ENCODE measurements around the gene UBR7. TPM values are rescaled to one million over a fixed set of nuclear protein-coding genes. Genes with fewer than 3 reads are reported as not detected.

Gene UBR7
- total and polyA plus RNA-seq, 2 experiments from 2014 or later = 12.4 to 45.3 TPM

DNA sequence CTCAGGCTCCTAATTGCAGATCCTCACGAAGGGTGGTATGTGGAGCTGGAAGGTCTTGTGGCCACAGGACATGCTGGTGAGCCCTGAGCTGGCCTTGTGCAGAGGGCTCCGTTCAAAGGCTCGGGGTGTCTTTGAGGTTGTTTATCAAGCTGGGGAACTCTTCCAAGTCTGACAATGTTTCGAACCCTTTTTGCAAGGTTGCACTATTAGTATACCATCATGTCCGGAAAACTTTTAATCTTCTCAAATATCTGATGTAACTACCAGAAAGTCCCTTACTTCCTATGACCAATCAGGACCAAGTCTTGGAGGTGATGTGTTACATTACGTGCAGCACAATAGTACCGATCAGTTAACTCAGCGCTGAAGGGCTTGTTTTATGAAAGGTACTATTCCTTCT, 21.5 kb downstream of the UBR7 start:
- Histone ChIP-seq H3K4me2 (no peak overlapping the region), H3F3A (replicated peaks; ENCODE audit: low read depth) (no peaks in the 10 kb centered on the region), H3K4me1 (ENCODE audit: insufficient read depth) (no peaks in the 10 kb centered on the region), H3K4me3 (no peak overlapping the region), H3K27ac (ENCODE audit: low read depth) (no peak overlapping the region), H2AFZ (no peak overlapping the region), H3K36me3 (ENCODE audit: insufficient read depth) (peaks cover 4% of the 10 kb centered on the region; the same call in 1 of the 2 replicates), H3K9me2 (ENCODE audit: insufficient read depth) (no peaks in the 10 kb centered on the region), H4K20me1 (replicated peaks; ENCODE audit: insufficient read depth) (0 out of 2 replicates have a peak, but pooled peaks cover 5% of the 10 kb centered on the region), H3K79me2 (replicated peaks; ENCODE audit: insufficient read depth) (no peaks in the 10 kb centered on the region), H3K27me3 (ENCODE audit: insufficient read depth) (no peaks in the 10 kb centered on the region)
- DNase-seq (ENCODE audit: low spot score) = no peak
- Mint-ChIP-seq H3K4me1 (no peaks in the 10 kb centered on the region), H3K27me3 (ENCODE audit: insufficient read depth, low read depth, poor library complexity) (peaks cover under 1% of the 10 kb centered on the region), H3K36me3 (ENCODE audit: low read depth) (peaks cover 38% of the 10 kb centered on the region), H3K27ac (no peak overlapping the region), H3K4me3 (no peak overlapping the region), H3K9me3 (no peaks in the 10 kb centered on the region)
- TF ChIP-seq POLR2AphosphoS5 (IDR thresholded peaks at IDR 0.05; ENCODE audit: low read depth) (no peak), EZH2phosphoT487 (IDR thresholded peaks at IDR 0.05; ENCODE audit: unreplicated experiment) (no peak), CREB1 (CRISPR knock-in tag; IDR thresholded peaks at IDR 0.05; ENCODE audit: low read depth) (no peak), JUNB (IDR thresholded peaks at IDR 0.05; ENCODE audit: unreplicated experiment) (no peak), ZNF462 (CRISPR knock-in tag; IDR thresholded peaks at IDR 0.05) (no peak), ZNF331 (CRISPR knock-in tag; IDR thresholded peaks at IDR 0.05; ENCODE audit: low read depth) (no peak), STAT1 (IDR thresholded peaks at IDR 0.05; ENCODE audit: unreplicated experiment) (no peak), EZH2 (IDR thresholded peaks at IDR 0.05; ENCODE audit: low read depth, unreplicated experiment) (no peak), NANOG (IDR thresholded peaks at IDR 0.05; ENCODE audit: borderline replicate concordance) (no peak), ZNF114 (CRISPR knock-in tag; IDR thresholded peaks at IDR 0.05) (no peak), REST (IDR thresholded peaks at IDR 0.05; ENCODE audit: unreplicated experiment) (no peak), ETS1 (IDR thresholded peaks at IDR 0.05) (no peak)
- TF ChIP-seq, protein P1, sequence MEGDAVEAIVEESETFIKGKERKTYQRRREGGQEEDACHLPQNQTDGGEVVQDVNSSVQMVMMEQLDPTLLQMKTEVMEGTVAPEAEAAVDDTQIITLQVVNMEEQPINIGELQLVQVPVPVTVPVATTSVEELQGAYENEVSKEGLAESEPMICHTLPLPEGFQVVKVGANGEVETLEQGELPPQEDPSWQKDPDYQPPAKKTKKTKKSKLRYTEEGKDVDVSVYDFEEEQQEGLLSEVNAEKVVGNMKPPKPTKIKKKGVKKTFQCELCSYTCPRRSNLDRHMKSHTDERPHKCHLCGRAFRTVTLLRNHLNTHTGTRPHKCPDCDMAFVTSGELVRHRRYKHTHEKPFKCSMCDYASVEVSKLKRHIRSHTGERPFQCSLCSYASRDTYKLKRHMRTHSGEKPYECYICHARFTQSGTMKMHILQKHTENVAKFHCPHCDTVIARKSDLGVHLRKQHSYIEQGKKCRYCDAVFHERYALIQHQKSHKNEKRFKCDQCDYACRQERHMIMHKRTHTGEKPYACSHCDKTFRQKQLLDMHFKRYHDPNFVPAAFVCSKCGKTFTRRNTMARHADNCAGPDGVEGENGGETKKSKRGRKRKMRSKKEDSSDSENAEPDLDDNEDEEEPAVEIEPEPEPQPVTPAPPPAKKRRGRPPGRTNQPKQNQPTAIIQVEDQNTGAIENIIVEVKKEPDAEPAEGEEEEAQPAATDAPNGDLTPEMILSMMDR (conservative IDR thresholded peaks at IDR 0.05; ENCODE audit: low read depth in 2 of 2) = no peak
- no peak for ATAC-seq

All from GM23338 (cell line).